SU-DHL-6 (cell line): ENCODE measurements around the gene COBLL1.

ENCODE experiments used
- H2AFZ ChIP-seq: fragments of 200-600 bp; sonication (generic); 2 replicates; pipeline ENCODE4 v1.6.1; 2014; ENCODE audit warnings: low read depth, mild to moderate bottlenecking, moderate library complexity, mixed read lengths, antibody characterized with exemption, low read length; ENCODE audit not compliant: severe bottlenecking
- H3F3A ChIP-seq: fragments of 200-600 bp; shearing (Covaris generic); 2 replicates; pipeline ENCODE4 v1.6.0; 2016; ENCODE audit warnings: antibody characterized with exemption, mild to moderate bottlenecking; ENCODE audit not compliant: insufficient read depth
- H3K27ac ChIP-seq: fragments of 200-600 bp; sonication (generic); 2 replicates; pipeline ENCODE4 v1.5.1; 2016; ENCODE audit warnings: low read depth, mild to moderate bottlenecking, low read length, moderate library complexity, mixed read lengths
- H3K27me3 ChIP-seq: fragments of 200-600 bp; sonication (generic), shearing (Covaris generic); 2 replicates; pipeline ENCODE4 v1.6.0; 2014; ENCODE audit warnings: mild to moderate bottlenecking, low read length
- H3K36me3 ChIP-seq: fragments of 200-600 bp; sonication (generic); 2 replicates; pipeline ENCODE4 v1.6.1; 2014; ENCODE audit warnings: mild to moderate bottlenecking, low read length, mixed read lengths
- H3K4me2 ChIP-seq: fragments of 300-600, 200-600 bp; shearing (Covaris generic), sonication (generic); 2 replicates; pipeline ENCODE4 v1.6.0; 2014; ENCODE audit warnings: low read length, low read depth, mild to moderate bottlenecking; ENCODE audit not compliant: poor library complexity, severe bottlenecking
- H3K4me3 ChIP-seq: fragments of 200-600 bp; sonication (generic); 2 replicates; pipeline ENCODE4 v1.5.1; 2014; ENCODE audit warnings: antibody characterized with exemption, low read length, mild to moderate bottlenecking, mixed read lengths; ENCODE audit not compliant: insufficient read depth, poor library complexity, severe bottlenecking
- H3K79me2 ChIP-seq: fragments of 200-600 bp; sonication (generic); 2 replicates; pipeline ENCODE4 v1.6.1; 2014; ENCODE audit warnings: mild to moderate bottlenecking, low read length, moderate library complexity; ENCODE audit not compliant: insufficient read depth
- H3K9ac ChIP-seq: fragments of 200-600 bp; sonication (generic); 2 replicates; pipeline ENCODE4 v1.7.0; 2014; ENCODE audit warnings: mild to moderate bottlenecking, low read length
- H3K9me2 ChIP-seq: fragments of 200-600 bp; sonication (generic); replicated peaks from 2 replicates; pipeline ENCODE4 v1.6.1; 2014; ENCODE audit warnings: low read length; ENCODE audit not compliant: insufficient read depth
- H3K9me3 ChIP-seq: fragments of 200-600 bp; sonication (generic); 2 replicates; pipeline ENCODE4 v1.6.1; 2014; ENCODE audit warnings: low read length, mixed read lengths; ENCODE audit not compliant: insufficient read depth
- H4K20me1 ChIP-seq: fragments of 200-600 bp; sonication (generic); 2 replicates; pipeline ENCODE4 v1.6.1; 2014; ENCODE audit warnings: low read depth, mild to moderate bottlenecking, antibody characterized with exemption, low read length, moderate library complexity, mixed read lengths
- CTCF ChIP-seq: fragments of 200-600 bp; sonication (generic); IDR thresholded peaks from one replicate; pipeline ENCODE4 v1.5.1; 2017; ENCODE audit warnings: antibody characterized with exemption, mild to moderate bottlenecking, low read length, moderate library complexity; ENCODE audit not compliant: insufficient read depth, poor library complexity, severe bottlenecking
- EZH2phosphoT487 ChIP-seq: fragments of 200-600 bp; sonication (generic), shearing (Covaris generic); conservative IDR thresholded peaks from 2 replicates; pipeline ENCODE4 v1.6.1; 2018; ENCODE audit warnings: mild to moderate bottlenecking, antibody characterized with exemption, low read length, moderate library complexity, mixed read lengths

The COBLL1 gene

GRCh38 chr2:164661349-164661748 is 180.3 kb downstream of the COBLL1 start:
- H3K9me3 ChIP-seq = no peaks in the 10 kb centered on the region
- no peak overlapping the region for H2AFZ ChIP-seq
- H3F3A ChIP-seq = no peaks in the 10 kb centered on the region
- H3K9me2 ChIP-seq = no peaks in the 10 kb centered on the region
- H3K27me3 ChIP-seq = no peaks in the 10 kb centered on the region
- H3K4me2 ChIP-seq = no peak overlapping the region
- TF ChIP-seq CTCF (no peak), EZH2phosphoT487 (no peak)
- H3K27ac ChIP-seq = no peak overlapping the region
- no peaks in the 10 kb centered on the region for H3K36me3 ChIP-seq
- H4K20me1 ChIP-seq = no peaks in the 10 kb centered on the region
- no peak overlapping the region for H3K9ac ChIP-seq
- H3K4me3 ChIP-seq = no peak overlapping the region
- no peaks in the 10 kb centered on the region for H3K79me2 ChIP-seq

GRCh38 chr2:164657129-164657528 is 184.5 kb downstream of the COBLL1 start:
- TF ChIP-seq CTCF = no peak
- no peak for TF ChIP-seq EZH2phosphoT487
- no peaks in the 10 kb centered on the region for H3K27me3 ChIP-seq
- no peaks in the 10 kb centered on the region for H3F3A ChIP-seq
- no peaks in the 10 kb centered on the region for H4K20me1 ChIP-seq
- no peaks in the 10 kb centered on the region for H3K79me2 ChIP-seq
- no peak overlapping the region for H3K4me3 ChIP-seq
- no peaks in the 10 kb centered on the region for H3K9me3 ChIP-seq
- no peak overlapping the region for H3K27ac ChIP-seq
- no peak overlapping the region for H3K9ac ChIP-seq
- no peak overlapping the region for H3K4me2 ChIP-seq
- H2AFZ ChIP-seq = no peak overlapping the region
- H3K9me2 ChIP-seq = no peaks in the 10 kb centered on the region
- H3K36me3 ChIP-seq = no peaks in the 10 kb centered on the region

GRCh38 chr2:164655750-164656149 is 185.9 kb downstream of the COBLL1 start:
- H4K20me1 ChIP-seq = no peaks in the 10 kb centered on the region
- no peak overlapping the region for H3K4me2 ChIP-seq
- TF ChIP-seq EZH2phosphoT487 (no peak), CTCF (no peak)

GRCh38 chr2:164655336-164655735 is 186.3 kb downstream of the COBLL1 start:
- Histone ChIP-seq H3K9ac (no peak overlapping the region), H3K27ac (no peak overlapping the region), H3K4me3 (no peak overlapping the region), H3K9me3 (no peaks in the 10 kb centered on the region), H3F3A (no peaks in the 10 kb centered on the region), H3K4me2 (no peak overlapping the region), H2AFZ (no peak overlapping the region), H4K20me1 (no peaks in the 10 kb centered on the region), H3K36me3 (no peaks in the 10 kb centered on the region), H3K27me3 (no peaks in the 10 kb centered on the region), H3K9me2 (no peaks in the 10 kb centered on the region), H3K79me2 (no peaks in the 10 kb centered on the region)
- TF ChIP-seq EZH2phosphoT487 = no peak
- no peak for TF ChIP-seq CTCF

More at GRCh38 chr2:164655750-164656149, 185.9 kb downstream of the COBLL1 start:
- Histone ChIP-seq H3K9ac (no peak overlapping the region), H3K79me2 (no peaks in the 10 kb centered on the region), H3F3A (no peaks in the 10 kb centered on the region), H3K9me2 (no peaks in the 10 kb centered on the region), H3K9me3 (no peaks in the 10 kb centered on the region), H3K4me3 (no peak overlapping the region), H3K27ac (no peak overlapping the region), H3K36me3 (no peaks in the 10 kb centered on the region), H2AFZ (no peak overlapping the region), H3K27me3 (no peaks in the 10 kb centered on the region)
